GM18526 (cell line): ENCODE measurements around the gene MYEF2.

Experiments used
- POLR2A ChIP-seq: IDR thresholded peaks from 3 replicates; pipeline ENCODE4 v1.6.1; 2011; ENCODE audit not compliant: insufficient read length; ENCODE audit errors: extremely low read depth

The MYEF2 gene

GRCh38 chr15:48084759-48085590 is 93.1 kb downstream of the MYEF2 start:
- TF ChIP-seq POLR2A: no peak
